Epithelial cell of esophagus (primary cell): Measurements from ENCODE around the gene PGBD5.

Source experiments
- DNase-seq: peaks from one replicate; pipeline ENCODE4 v3.0.0; 2010; ENCODE audit warnings: low read depth
- H3K4me3 ChIP-seq: 2 replicates; pipeline ENCODE4 v1.5.1; 2011; ENCODE audit warnings: mild to moderate bottlenecking, low read length, control low read depth
- TF ChIP-seq, protein P1 (sequence below): IDR thresholded peaks from 2 replicates; pipeline ENCODE4 v1.5.1; 2011; ENCODE audit warnings: low read depth, mild to moderate bottlenecking, low read length, control low read depth, inconsistent platforms; ENCODE audit not compliant: insufficient read depth; ENCODE audit errors: missing control alignments

PGBD5 gene

DNA sequence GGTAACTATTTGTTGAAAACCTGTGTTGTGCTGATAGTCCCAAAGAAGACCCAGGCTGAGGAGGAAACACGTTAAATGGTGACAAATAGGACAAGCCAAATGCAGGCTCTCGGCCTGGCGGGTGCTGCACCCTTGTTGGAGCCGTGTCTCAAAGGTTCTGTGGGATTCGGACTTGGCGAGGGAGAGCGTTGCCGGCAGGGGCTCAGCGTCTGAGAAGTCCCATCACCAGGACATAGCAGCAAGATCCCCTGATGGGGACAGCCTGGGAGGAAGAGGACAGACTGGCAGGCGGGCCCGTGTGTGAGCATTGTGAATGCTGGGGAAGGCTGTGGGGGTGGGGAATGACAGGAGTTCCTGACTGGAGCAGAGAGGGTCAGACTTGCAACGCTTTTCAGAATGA, 142.5 kb downstream of the PGBD5 start:
- TF ChIP-seq, protein P1, sequence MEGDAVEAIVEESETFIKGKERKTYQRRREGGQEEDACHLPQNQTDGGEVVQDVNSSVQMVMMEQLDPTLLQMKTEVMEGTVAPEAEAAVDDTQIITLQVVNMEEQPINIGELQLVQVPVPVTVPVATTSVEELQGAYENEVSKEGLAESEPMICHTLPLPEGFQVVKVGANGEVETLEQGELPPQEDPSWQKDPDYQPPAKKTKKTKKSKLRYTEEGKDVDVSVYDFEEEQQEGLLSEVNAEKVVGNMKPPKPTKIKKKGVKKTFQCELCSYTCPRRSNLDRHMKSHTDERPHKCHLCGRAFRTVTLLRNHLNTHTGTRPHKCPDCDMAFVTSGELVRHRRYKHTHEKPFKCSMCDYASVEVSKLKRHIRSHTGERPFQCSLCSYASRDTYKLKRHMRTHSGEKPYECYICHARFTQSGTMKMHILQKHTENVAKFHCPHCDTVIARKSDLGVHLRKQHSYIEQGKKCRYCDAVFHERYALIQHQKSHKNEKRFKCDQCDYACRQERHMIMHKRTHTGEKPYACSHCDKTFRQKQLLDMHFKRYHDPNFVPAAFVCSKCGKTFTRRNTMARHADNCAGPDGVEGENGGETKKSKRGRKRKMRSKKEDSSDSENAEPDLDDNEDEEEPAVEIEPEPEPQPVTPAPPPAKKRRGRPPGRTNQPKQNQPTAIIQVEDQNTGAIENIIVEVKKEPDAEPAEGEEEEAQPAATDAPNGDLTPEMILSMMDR, result no peak
- no peak for DNase-seq

DNA sequence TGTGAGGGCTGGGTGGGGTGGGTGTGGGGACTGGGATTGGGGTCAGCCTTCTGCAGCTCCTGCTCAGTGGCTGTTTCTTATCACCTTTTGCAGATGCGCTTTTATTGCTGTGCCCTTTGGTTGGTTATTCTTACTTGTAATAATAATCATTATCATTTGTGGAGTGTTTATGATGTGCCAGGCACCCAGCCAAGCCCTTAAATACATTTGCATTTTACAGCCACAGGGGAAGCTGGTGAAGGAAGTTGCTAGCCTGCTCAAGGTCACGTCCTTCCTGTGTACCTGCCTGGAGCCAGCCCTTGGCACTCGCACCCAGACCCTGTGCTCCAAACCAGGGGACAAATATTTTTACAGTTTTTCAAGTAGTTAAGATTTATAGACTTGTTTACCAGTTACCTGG, 144.0 kb downstream of the PGBD5 start:
- H3K4me3 ChIP-seq, result no peak overlapping the region
- TF ChIP-seq, protein P1, result no peak
- DNase-seq, result no peak

More for the DNA sequence above, 142.5 kb downstream of the PGBD5 start:
- H3K4me3 ChIP-seq, result no peak overlapping the region

DNA sequence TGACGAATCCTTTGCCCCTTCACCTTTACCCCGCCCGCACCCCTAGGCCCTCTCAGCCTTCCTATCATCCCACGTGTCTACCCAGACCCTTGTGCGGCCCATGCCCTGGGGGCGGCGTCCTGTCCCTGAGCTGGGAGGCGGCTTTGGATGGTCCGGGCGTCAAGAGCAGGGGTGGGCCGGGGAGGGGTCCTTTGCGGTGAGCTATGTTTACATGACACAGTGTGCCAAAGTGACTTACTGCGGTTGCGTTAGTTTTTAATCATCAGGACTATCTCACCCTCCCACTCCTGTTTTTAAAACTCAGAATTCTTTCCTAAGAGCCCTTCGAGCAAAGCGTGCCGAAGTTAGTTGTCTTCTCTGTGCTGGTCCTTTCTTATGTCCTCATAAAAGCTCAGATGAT, 144.6 kb downstream of the PGBD5 start:
- DNase-seq, result no peak
- TF ChIP-seq, protein P1, result no peak
- H3K4me3 ChIP-seq, result no peak overlapping the region

DNA sequence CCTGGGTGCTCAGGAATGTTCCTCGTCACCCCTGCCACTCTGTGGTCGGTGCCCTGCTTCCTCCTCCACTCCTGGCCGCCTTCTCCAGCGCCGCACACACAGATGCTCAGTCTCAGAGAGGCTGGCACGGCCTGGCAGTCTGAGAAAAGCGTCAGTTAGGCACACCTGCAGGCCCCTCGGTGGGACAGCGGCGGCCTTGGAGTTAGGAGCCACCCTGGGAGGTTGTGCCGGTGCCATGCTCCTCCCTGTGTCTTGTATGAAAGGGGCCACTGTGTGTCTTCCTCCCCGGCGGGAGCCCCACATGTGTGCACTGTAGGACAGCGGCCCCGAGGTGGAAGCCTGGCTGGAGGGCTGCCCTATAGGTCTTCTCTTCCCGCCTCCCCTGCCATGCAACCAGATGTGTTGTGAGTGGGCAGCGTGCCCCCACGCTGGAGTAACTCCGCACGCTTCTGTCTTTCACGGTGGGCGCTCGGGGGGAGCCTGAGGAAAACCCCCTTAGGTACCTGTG, 145.2 kb downstream of the PGBD5 start:
- TF ChIP-seq, protein P1, result no peak
- no peak overlapping the region for H3K4me3 ChIP-seq
- no peak for DNase-seq

DNA sequence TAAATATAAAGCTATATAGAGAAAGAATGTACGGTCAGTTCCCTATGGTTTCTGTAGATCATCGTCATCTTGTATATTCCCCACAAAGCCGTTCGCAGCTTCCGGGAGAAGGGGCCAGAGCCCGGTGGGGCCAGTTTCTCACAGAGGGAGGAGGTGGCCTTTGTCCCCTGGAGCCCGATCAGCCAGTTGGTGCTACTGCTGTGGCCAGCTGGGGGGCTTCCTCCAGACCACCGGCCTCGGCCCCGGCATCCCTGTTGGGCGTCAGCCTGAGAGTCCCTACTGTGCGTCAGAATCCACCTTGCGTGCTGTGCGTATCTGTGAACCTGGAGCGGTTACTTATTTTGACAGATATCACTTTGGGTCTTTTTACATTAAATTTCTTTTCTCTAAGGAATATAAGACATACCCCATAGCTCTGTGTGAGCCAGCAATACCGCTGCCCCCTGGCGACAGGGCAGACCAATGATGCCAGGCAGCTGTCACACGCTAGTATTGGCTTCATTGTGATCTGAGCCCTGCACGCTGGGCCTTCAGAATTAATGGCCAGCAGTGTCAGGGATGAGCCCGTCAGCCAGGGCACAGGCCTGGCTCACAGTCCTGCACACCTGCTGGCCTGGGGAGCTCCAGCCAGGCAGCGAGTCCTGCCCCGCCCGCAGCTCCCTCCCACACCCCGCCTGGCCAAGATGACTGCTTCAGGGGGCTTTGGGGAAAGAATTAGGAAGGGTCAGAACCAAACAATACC, 145.9 kb downstream of the PGBD5 start:
- DNase-seq, result no peak
- H3K4me3 ChIP-seq, result no peak overlapping the region
- TF ChIP-seq, protein P1, result no peak

DNA sequence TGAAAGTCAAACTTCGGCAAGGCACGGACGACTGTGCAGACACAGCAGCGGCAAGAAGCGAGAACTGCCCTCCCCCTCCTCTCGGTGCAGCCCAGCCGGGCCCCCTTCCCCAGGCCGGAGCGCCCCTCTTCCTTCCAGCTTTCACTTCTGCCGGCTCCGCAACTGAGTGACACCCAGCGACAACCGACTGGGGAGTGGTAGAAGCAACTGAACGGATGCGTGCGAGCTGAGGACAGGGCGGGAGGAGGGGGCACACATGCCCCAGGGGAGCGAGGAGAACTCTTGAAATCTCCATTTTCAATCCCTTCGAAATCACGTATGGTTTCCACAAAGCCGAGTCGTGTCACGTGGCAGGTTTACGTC, 146.6 kb downstream of the PGBD5 start:
- TF ChIP-seq, protein P1, result no peak
- no peak overlapping the region for H3K4me3 ChIP-seq
- no peak for DNase-seq
